ENCODE measurements around the gene IRF6.
"Not testable (repeated sequence)": the region's sequence is repeated elsewhere in the genome, so short reads cannot be mapped to it uniquely, and the experiment has no call there.

IRF6 gene

GRCh38 chr1:209823143-209824041 lies 17.4 kb upstream of the IRF6 start:
- DNase-seq (ENCODE audit: low spot score) = peak; percentile 57

GRCh38 chr1:209822706-209823105 lies 16.8 kb upstream of the IRF6 start:
- DNase-seq (ENCODE audit: low spot score) = no peak

- no peak for DNase-seq (ENCODE audit: low spot score)
Measured at GRCh38 chr1:209820986-209821385, 15.0 kb upstream of the IRF6 start.

- DNase-seq (ENCODE audit: low spot score) = no peak
Measured at GRCh38 chr1:209819058-209819457, 13.1 kb upstream of the IRF6 start.

GRCh38 chr1:209817691-209818090 lies 11.7 kb upstream of the IRF6 start:
- no peak for DNase-seq (ENCODE audit: low spot score)

- DNase-seq (ENCODE audit: low spot score) = no peak
Measured at GRCh38 chr1:209816923-209817322, 11.0 kb upstream of the IRF6 start.

- no peak for DNase-seq (ENCODE audit: low spot score)
Measured at GRCh38 chr1:209815931-209816341, 10.0 kb upstream of the IRF6 start.

GRCh38 chr1:209815490-209815889 lies 9.5 kb upstream of the IRF6 start:
- no peak for DNase-seq (ENCODE audit: low spot score)

- DNase-seq (ENCODE audit: low spot score) = no peak
Measured at GRCh38 chr1:209813902-209814301, 8.0 kb upstream of the IRF6 start.

GRCh38 chr1:209810783-209811182 lies 4.8 kb upstream of the IRF6 start:
- no peak for DNase-seq (ENCODE audit: low spot score)

GRCh38 chr1:209809611-209810010 lies 3.7 kb upstream of the IRF6 start:
- DNase-seq (ENCODE audit: low spot score) = no peak

- DNase-seq (ENCODE audit: low spot score) = peak; percentile 90
Measured at GRCh38 chr1:209808059-209808581, 2.2 kb upstream of the IRF6 start.

- no peak for DNase-seq (ENCODE audit: low spot score)
Measured at GRCh38 chr1:209807509-209807908, 1.6 kb upstream of the IRF6 start.

GRCh38 chr1:209805341-209805781 lies 581 bp downstream of the IRF6 start:
- no peak for DNase-seq (ENCODE audit: low spot score)

GRCh38 chr1:209803568-209803967 lies 2.4 kb downstream of the IRF6 start:
- DNase-seq (ENCODE audit: low spot score) = no peak

GRCh38 chr1:209802780-209803152 lies 3.2 kb downstream of the IRF6 start:
- no peak for DNase-seq (ENCODE audit: low spot score)

GRCh38 chr1:209802117-209802779 lies 3.7 kb downstream of the IRF6 start:
- no peak for DNase-seq (ENCODE audit: low spot score)

GRCh38 chr1:209800984-209801834 lies 4.7 kb downstream of the IRF6 start:
- no peak for DNase-seq (ENCODE audit: low spot score)

GRCh38 chr1:209797978-209798639 lies 7.8 kb downstream of the IRF6 start:
- DNase-seq (ENCODE audit: low spot score) = peak; percentile 21

GRCh38 chr1:209793711-209794110 lies 12.2 kb downstream of the IRF6 start:
- DNase-seq (ENCODE audit: low spot score) = not testable (repeated sequence)

GRCh38 chr1:209791920-209792319 lies 14.0 kb downstream of the IRF6 start:
- no peak for DNase-seq (ENCODE audit: low spot score)

Measured in AG08396 (cell line).